OCI-LY1 (cell line): ENCODE data around the gene PPARGC1A.

Experiments
- CTCF ChIP-seq: fragments of 200-600 bp; sonication (generic), shearing (Covaris generic); IDR thresholded peaks from 2 replicates; pipeline ENCODE4 v1.5.1; 2017; ENCODE audit warnings: mild to moderate bottlenecking, antibody characterized with exemption, low read length, moderate library complexity, mixed read lengths
- EZH2 ChIP-seq: fragments of 200-600 bp; sonication (generic), shearing (Covaris generic); IDR thresholded peaks from 2 replicates; pipeline ENCODE4 v1.8.0; 2017; ENCODE audit warnings: borderline replicate concordance, mixed run types, mild to moderate bottlenecking, antibody characterized with exemption, low read length, moderate library complexity, mixed read lengths

GRCh38 chr4:23881052-23881501 lies 8.8 kb downstream of the PPARGC1A start:
- no peak for TF ChIP-seq CTCF
- no peak for TF ChIP-seq EZH2
